K562 (cell line): ENCODE results near the gene LIMK1. TPM values are rescaled to one million over a fixed set of nuclear protein-coding genes. Genes with fewer than 3 reads are reported as not detected.
A peak's percentile ranks its signal among the peaks of the same experiment; 100 is the strongest.

Source experiments
- ATAC-seq: fragments of 200-7000 bp; cut with Tn5 transposase; 3 replicates; pipeline ENCODE4 v1.9.1; 2020; ENCODE audit warnings: moderate library complexity
- BruUV-seq: library from RNA; stranded (reverse); fragments of 400-500 nt; replicated peaks from 2 replicates; lab custom pipeline; 2021; lab: Mats Ljungman, UMichigan
- CTCF ChIA-PET: fragments of 300-600 bp; formaldehyde crosslinking; extraction: SDS; loops from one replicate; lab custom pipeline; 2021; ENCODE audit warnings: low intra/inter-chr PET ratio; lab: Yijun Ruan, JAX
- POLR2A ChIA-PET: fragments of 300-600, 350-650 bp; sonication (Branson Sonifier 250); formaldehyde crosslinking; extraction: SDS; loops from one replicate; lab custom pipeline; 2021; ENCODE audit warnings: antibody characterized with exemption, inconsistent platforms; lab: Yijun Ruan, JAX
- DNase-seq, 4 experiments: peaks; one replicate each; pipeline versions ENCODE4 v3.0.0 to v3.0.0-alpha.2; 2011 to 2018; ENCODE audit warnings: low spot score in 3 of 4, mixed read lengths in 3 of 4; ENCODE audit errors: extremely low read depth in 1 of 4
- FAIRE-seq: peaks from 2 replicates; lab custom pipeline; 2011; peaks lifted over from hg19 to GRCh38; lab: Jason Lieb, UNC
- H2AFZ ChIP-seq: 2 replicates; pipeline ENCODE4 v1.6.0; 2011; ENCODE audit warnings: low read depth, low read length, control low read depth, inconsistent platforms
- H3K27ac ChIP-seq: fragments of 200-600 bp; 3 replicates; pipeline ENCODE4 v1.8.0; 2011; ENCODE audit warnings: low read depth, mild to moderate bottlenecking, control low read depth, inconsistent platforms, low read length, moderate library complexity, mixed read lengths; ENCODE audit errors: extremely low read depth
- H3K27me3 ChIP-seq, 2 experiments: fragments of 300-600 bp in 1 of 2; 2 replicates in 1 of 2; 3 replicates in 1 of 2; pipeline versions ENCODE4 v1.6.0 to v1.8.0; 2011; ENCODE audit warnings: inconsistent platforms in 2 of 2, low read length in 2 of 2, mild to moderate bottlenecking in 1 of 2, mixed read lengths in 1 of 2, moderate library complexity in 1 of 2; ENCODE audit not compliant: control insufficient read depth in 2 of 2, insufficient read depth in 2 of 2
- H3K36me3 ChIP-seq: fragments of 300-600 bp; 3 replicates; pipeline ENCODE4 v1.8.0; 2011; ENCODE audit warnings: mild to moderate bottlenecking, low read length, inconsistent platforms; ENCODE audit not compliant: control insufficient read depth, insufficient read depth
- H3K4me1 ChIP-seq, 2 experiments: fragments of 200-600 bp in 1 of 2; replicated peaks in 1 of 2; 2 replicates in 1 of 2; 3 replicates in 1 of 2; pipeline versions ENCODE4 v1.5.1 to v1.8.0; 2011; ENCODE audit warnings: inconsistent platforms in 2 of 2, low read length in 2 of 2, mild to moderate bottlenecking in 1 of 2, mixed read lengths in 1 of 2, moderate library complexity in 1 of 2; ENCODE audit not compliant: control insufficient read depth in 2 of 2, insufficient read depth in 2 of 2
- H3K4me2 ChIP-seq: 2 replicates; pipeline ENCODE4 v1.6.1; 2011; ENCODE audit warnings: low read length, control low read depth, inconsistent platforms, mixed read lengths; ENCODE audit not compliant: insufficient read depth
- H3K4me3 ChIP-seq: fragments of 200-600 bp; sonication (generic), shearing (Covaris generic); 2 replicates; pipeline ENCODE4 v1.5.1; 2016; ENCODE audit warnings: control low read depth, inconsistent platforms
- H3K79me2 ChIP-seq: fragments of 200-600 bp; 3 replicates; pipeline ENCODE4 v1.8.0; 2011; ENCODE audit warnings: low read length, inconsistent platforms; ENCODE audit not compliant: control insufficient read depth, insufficient read depth
- H3K9ac ChIP-seq, 2 experiments: 2 replicates each; pipeline versions ENCODE4 v1.6.0 to v1.6.1; 2011; ENCODE audit warnings: low read depth in 2 of 2, low read length in 2 of 2, control low read depth in 1 of 2, inconsistent platforms in 1 of 2, mild to moderate bottlenecking in 1 of 2, mixed read lengths in 1 of 2; ENCODE audit not compliant: insufficient read depth in 1 of 2
- H3K9me1 ChIP-seq: one replicate; pipeline ENCODE4 v1.6.0; 2011; ENCODE audit warnings: inconsistent platforms, mild to moderate bottlenecking, low read length, moderate library complexity; ENCODE audit not compliant: control insufficient read depth, insufficient read depth
- H3K9me3 ChIP-seq: replicated peaks from 2 replicates; pipeline ENCODE4 v1.5.1; 2011; ENCODE audit warnings: low read depth, low read length, inconsistent platforms; ENCODE audit not compliant: control insufficient read depth, insufficient read depth
- H4K20me1 ChIP-seq: replicated peaks from 2 replicates; pipeline ENCODE4 v1.6.1; 2011; ENCODE audit warnings: low read length, inconsistent platforms, mixed read lengths; ENCODE audit not compliant: control insufficient read depth, insufficient read depth
- ADNP ChIP-seq: fragments of 200-800 bp; sonication (Bioruptor generic); IDR thresholded peaks from 2 replicates; pipeline ENCODE4 v1.6.1; 2016; ENCODE audit warnings: missing genetic modification characterization, missing compliant biosample characterization
- E4F1 ChIP-seq: fragments of 250-450 bp; sonication (Bioruptor Pico); IDR thresholded peaks from 2 replicates; pipeline ENCODE4 v1.5.0; 2021; ENCODE audit warnings: mild to moderate bottlenecking, borderline replicate concordance
- ETV1 ChIP-seq: fragments of 450-650 bp; conservative IDR thresholded peaks from 2 replicates; pipeline ENCODE4 v1.6.1; 2016; ENCODE audit warnings: missing genetic modification characterization, control low read depth, low read depth, missing compliant biosample characterization
- HDAC3 ChIP-seq: fragments of 450-650 bp; IDR thresholded peaks from 2 replicates; pipeline ENCODE4 v1.6.1; 2018; ENCODE audit warnings: borderline replicate concordance, mild to moderate bottlenecking, moderate library complexity; ENCODE audit not compliant: partially characterized antibody
- JUND ChIP-seq, 2 experiments: IDR thresholded peaks; 2 replicates in 1 of 2; 3 replicates in 1 of 2; pipeline ENCODE4 v1.6.1; 2011; ENCODE audit warnings: borderline replicate concordance in 2 of 2, low read depth in 2 of 2, low read length in 2 of 2, improper control_type of control experiment in 1 of 2, missing biosample characterization in 1 of 2, missing genetic modification characterization in 1 of 2, missing genetic modification reagents in 1 of 2
- KDM1A ChIP-seq, 2 experiments: fragments of 450-650 bp; IDR thresholded peaks; 2 replicates each; pipeline ENCODE4 v1.6.1; 2016; ENCODE audit warnings: mild to moderate bottlenecking in 2 of 2
- SMARCA5 ChIP-seq: fragments of 450-650 bp; IDR thresholded peaks from 2 replicates; pipeline ENCODE4 v1.6.1; 2016
- ZNF589 ChIP-seq: fragments of 200-800 bp; sonication (Bioruptor generic); IDR thresholded peaks from 2 replicates; pipeline ENCODE4 v1.6.1; 2016; ENCODE audit warnings: low read depth, missing genetic modification characterization, missing compliant biosample characterization
- WGBS: fragments of 100-300 bp; shearing (Covaris generic); methylation state at CpG from one replicate; pipeline ENCODE4 v1.1.6; 2016; ENCODE audit warnings: low coverage, mixed read lengths; ENCODE audit not compliant: insufficient coverage; ENCODE audit errors: missing lambda C conversion rate; 5-methylcytosine and 5-hydroxymethylcytosine counted together
- in situ Hi-C: fragments of 300-500 bp; cut with MboI; formaldehyde crosslinking; loops from 4 replicates; pipeline ENCODE4 v1.15.0; 2018; ENCODE audit warnings: inconsistent platforms, mixed read lengths
- intact Hi-C: fragments of 100-400 bp; cut with micrococcal nuclease; formaldehyde crosslinking; loops from 2 replicates; pipeline ENCODE4 v1.14.2; 2022
- polyA plus RNA-seq, 8 experiments: library from polyadenylated mRNA; depleted of rRNA in 4 of 8; stranded (reverse) in 5 of 8; unstranded in 3 of 8; fragments of >200 nt; fragmentation: Nextera tagmentation in 2 of 8; fragmentation: Illumina TruSeq in 1 of 8; extraction: Ambion mirVana in 2 of 8; extraction: Trizol in 1 of 8; gene quantifications; 2 replicates each; pipeline versions ENCODE4 v1.2.1 to v1.2.3, GENCODE V29; 2011 to 2014; ENCODE audit warnings: inconsistent platforms in 1 of 8, missing spikeins in 1 of 8
- total RNA-seq, 7 experiments: library from RNA; depleted of rRNA in 6 of 7; stranded (reverse); fragments of >200 nt in 6 of 7; fragmentation: Illumina TruSeq in 2 of 7; extraction: Trizol in 2 of 7; gene quantifications; 2 replicates each; pipeline versions ENCODE4 v1.2.1 to v1.2.3, GENCODE V29; 2011 to 2021; ENCODE audit warnings: low replicate concordance in 1 of 7
- TF ChIP-seq, protein P1 (sequence below), 3 experiments: fragments of 200-800 bp in 1 of 3; sonication (Bioruptor generic) in 1 of 3; sonication (generic) in 1 of 3; formaldehyde crosslinking in 1 of 3; IDR thresholded peaks; 2 replicates each; pipeline versions ENCODE4 v1.6.1 to v1.8.0; 2016 to 2022; ENCODE audit warnings: mild to moderate bottlenecking in 2 of 3, missing compliant biosample characterization in 2 of 3, missing genetic modification characterization in 2 of 3, missing genetic modification reagents in 1 of 3

LIMK1 gene
- total and polyA plus RNA-seq, 9 of the 15 experiments (the other 6 are each of a cell fraction or from before 2014, with no cell fraction given), result 0.14 to 30.0 (median 15.9) TPM

DNA sequence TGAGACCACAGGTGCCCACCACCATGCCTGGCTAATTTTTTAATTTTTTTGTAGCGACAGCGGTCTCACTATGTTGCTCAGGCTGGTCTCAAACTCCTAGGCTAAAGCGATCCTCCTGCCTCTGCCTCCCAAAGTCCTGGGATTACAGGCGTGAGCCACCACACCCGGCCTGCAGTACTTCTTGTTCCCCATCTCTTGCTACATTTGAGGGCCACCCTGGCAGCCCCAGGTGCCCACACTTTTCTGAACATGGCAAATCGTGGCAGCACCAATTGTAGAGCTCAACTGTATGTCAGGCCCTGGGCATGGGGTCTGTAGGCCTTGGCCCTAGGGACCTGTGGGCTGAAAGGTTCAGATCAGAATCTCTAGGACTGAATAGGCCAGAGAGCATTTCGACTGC, 25.1 kb upstream of the LIMK1 start:
- ChIA-PET CTCF (no interaction called here), POLR2A (interaction anchor here (0.5 kb wide), 1 partner anchor 117 kb away, joined by 3 read pairs; no protein-coding TSS in a partner anchor)
- FAIRE-seq, result no peak
- no peak for ATAC-seq
- no peaks in the 10 kb centered on the region for H3K9me1 ChIP-seq
- peaks cover 13% of the 10 kb centered on the region; the same call in 1 of the 2 replicates for H4K20me1 ChIP-seq
- H3K79me2 ChIP-seq, result no peaks in the 10 kb centered on the region
- H3K27me3 ChIP-seq, result peaks cover 36 to 70% of the 10 kb centered on the region in 2 experiments
- whole genome bisulfite sequencing, result 6% methylated on average over 7 of the region's 7 CpGs
- H3K4me3 ChIP-seq, result no peak overlapping the region
- H3K4me1 ChIP-seq, result peaks cover 0 to 23% of the 10 kb centered on the region in 2 experiments; a peak in 2 of 5 replicates
- TF ChIP-seq, protein P1, sequence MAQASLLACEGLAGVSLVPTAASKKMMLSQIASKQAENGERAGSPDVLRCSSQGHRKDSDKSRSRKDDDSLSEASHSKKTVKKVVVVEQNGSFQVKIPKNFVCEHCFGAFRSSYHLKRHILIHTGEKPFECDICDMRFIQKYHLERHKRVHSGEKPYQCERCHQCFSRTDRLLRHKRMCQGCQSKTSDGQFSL (CRISPR knock-in tag; IDR thresholded peaks at IDR 0.05), result no peak
- TF ChIP-seq, protein P1 (tag; IDR thresholded peaks at IDR 0.05), result no peak
- no TSS peak for BruUV-seq
- no peaks in the 10 kb centered on the region for H3K36me3 ChIP-seq
- in situ Hi-C loops (no loop called here), intact Hi-C loops (no loop called here)
- no peak overlapping the region for H2AFZ ChIP-seq
- H3K27ac ChIP-seq, result no peak overlapping the region
- no peak for DNase-seq
- H3K9ac ChIP-seq, result no peak overlapping the region
- H3K9me3 ChIP-seq, result no peaks in the 10 kb centered on the region
- H3K4me2 ChIP-seq, result no peak overlapping the region

DNA sequence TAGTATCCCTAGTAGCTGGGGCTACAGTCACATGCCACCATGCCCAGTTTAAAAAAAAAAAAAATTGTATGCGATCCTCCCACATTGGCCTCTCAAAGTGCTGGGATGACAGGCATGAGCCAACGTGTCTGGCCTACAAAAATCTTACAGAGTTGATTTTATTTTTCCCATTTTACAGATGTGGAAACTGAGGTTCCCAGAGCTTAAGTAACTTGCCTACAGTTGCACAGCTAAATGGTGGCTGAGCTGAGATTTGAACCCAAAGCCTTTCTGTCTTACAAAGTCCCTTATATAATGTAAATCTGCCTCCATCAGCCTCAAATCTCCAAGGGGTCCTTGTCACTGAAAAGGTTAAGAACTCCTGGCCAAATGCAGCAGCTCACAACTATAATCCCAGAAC, 24.6 kb upstream of the LIMK1 start:
- Histone ChIP-seq H3K27me3 (peaks cover 33 to 66% of the 10 kb centered on the region in 2 experiments), H4K20me1 (peaks cover 13% of the 10 kb centered on the region; the same call in 1 of the 2 replicates), H3K9me1 (no peaks in the 10 kb centered on the region), H3K27ac (no peak overlapping the region), H3K4me3 (no peak overlapping the region), H3K4me1 (peaks cover 0 to 23% of the 10 kb centered on the region in 2 experiments; a peak in 2 of 5 replicates), H3K9ac (no peak overlapping the region), H3K4me2 (no peak overlapping the region), H3K9me3 (no peaks in the 10 kb centered on the region), H2AFZ (no peak overlapping the region), H3K79me2 (no peaks in the 10 kb centered on the region), H3K36me3 (no peaks in the 10 kb centered on the region)
- no peak for FAIRE-seq
- in situ Hi-C loops, result no loop called here
- 0% methylated on average over 2 of the region's 2 CpGs for WGBS
- CTCF ChIA-PET, result no interaction called here
- no peak for DNase-seq
- intact Hi-C loops, result no loop called here
- BruUV-seq, result no TSS peak
- POLR2A ChIA-PET, result interaction anchor here (0.9 to 1.1 kb wide), 2 partner anchors 37 to 342 kb away, joined by 3 to 5 read pairs; no protein-coding TSS in a partner anchor
- ATAC-seq, result no peak
- TF ChIP-seq ZNF589 (no peak), HDAC3 (no peak), E4F1 (no peak), ADNP (tag) (peak; percentile 71), JUND (IDR thresholded peaks at IDR 0.05; ENCODE audit: borderline replicate concordance, low read depth, low read length) (no peak), JUND (tag; IDR thresholded peaks at IDR 0.05; ENCODE audit: borderline replicate concordance, low read depth, low read length) (no peak), ETV1 (tag) (no peak), KDM1A (IDR thresholded peaks at IDR 0.05) (0 out of 4 replicates have a peak, but pooled peaks of 1 of the 2 experiments have one; percentile 10), SMARCA5 (no peak)
